ENCODE data around the gene SLIT1.

The SLIT1 gene

DNA sequence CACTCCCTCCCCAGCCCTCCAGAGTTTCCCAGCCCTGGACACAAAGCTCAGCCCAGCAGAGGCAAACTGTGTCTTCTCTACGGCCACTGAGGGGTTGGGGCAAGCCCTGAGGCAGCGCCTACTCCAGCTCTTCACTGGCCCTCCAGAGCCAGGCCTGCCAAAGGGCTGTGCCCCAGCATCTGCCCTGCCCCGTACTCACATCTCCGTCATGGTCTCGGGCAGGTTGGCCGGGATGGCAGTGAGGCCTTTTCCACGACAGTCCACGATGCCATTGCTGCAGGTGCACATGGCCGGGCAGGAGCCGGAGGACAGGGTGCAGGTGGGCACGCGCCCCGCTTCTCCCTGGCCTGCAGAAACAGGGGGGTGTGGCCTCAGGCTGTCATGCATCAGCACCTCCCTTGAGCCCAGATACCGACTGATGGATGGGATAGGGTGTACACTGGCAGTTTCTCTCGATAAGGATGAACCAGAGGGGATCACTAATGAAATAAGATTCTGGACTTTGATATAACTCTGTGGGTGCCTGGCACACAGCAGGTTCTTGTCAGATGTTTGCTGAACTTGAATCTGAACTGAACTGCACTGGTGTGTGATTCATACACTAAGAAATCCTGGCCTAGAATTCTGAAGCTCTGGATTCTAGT lies 125.2 kb downstream of the SLIT1 start:
- DNase-seq, result no peak

DNA sequence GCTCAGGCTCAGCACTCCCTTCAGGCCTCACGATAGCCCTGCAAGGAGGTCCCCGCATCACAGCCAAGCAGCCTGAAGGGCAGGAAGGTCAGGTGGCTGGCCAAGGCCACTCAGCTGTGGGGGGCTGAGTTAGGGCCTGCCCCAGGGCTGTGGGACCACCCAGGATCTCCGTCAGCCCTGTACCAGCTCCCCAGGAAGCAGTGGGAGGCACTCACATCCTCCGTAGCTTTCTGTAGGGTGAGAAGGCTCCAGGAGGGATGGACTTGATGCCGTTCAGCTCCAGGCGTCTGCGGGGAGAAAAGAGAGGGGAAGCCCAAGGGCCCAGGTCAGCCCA lies 125.9 kb downstream of the SLIT1 start:
- no peak for DNase-seq

DNA sequence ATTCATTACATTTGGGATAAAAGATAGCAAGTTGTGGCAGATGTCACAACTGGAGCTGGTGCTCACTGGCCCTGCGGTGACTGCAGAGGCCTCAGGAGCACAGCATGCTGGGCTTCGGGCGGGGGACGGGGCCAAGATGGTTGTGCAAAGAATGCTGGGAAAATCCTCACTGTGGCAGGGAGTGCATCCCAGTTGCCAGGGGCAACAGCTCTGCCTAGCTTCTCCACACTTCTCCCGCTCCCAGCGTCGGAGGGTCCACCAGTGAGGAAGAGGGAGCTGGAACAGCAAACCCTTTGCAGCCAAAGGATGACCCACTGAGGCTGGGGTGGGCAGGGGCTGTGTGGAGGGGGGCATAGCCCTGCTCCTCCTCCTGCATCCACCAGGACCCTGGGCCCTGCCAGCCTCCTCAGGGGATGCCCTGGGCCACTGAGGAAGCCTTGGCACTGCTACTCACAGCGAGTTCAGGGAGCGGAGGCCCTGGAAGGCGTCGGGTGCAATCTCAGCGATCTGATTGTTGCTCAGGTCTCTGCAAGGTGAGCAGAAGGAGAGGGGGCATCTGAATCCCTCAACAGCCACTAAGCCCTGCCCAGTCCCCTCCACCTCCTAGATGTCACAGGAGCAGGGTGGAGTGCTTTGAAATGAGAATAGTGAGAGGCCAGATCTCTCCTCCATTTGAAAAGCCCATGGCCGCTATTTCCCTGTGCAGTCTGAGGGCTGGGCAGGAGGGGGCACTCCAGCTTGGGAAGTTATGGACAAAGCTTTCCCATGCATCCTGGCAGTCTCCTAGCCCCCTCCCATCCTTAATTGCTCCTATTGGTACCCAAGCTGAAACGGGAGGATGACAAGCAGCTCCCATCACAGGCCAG lies 126.5 kb downstream of the SLIT1 start:
- DNase-seq, result no peak

DNA sequence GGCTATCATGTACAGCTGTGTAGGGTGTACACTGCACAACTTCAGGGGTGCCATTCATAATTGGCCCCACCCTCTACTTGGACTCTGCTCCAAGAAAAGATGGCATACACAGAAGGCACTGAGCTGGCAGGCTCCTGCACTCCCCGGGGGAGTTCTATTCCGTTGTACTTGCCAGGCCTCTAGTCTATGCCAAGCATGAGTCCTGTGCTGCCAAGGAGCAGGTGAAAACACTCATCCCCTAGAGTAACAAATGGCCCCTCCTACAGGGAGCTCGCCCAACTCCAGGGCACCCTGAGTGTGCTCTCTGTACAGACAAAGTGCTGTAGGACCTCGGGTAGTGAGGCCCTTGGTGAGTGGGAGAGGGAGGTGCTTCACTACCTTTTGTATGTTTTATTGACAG lies 127.2 kb downstream of the SLIT1 start:
- no peak for DNase-seq

DNA sequence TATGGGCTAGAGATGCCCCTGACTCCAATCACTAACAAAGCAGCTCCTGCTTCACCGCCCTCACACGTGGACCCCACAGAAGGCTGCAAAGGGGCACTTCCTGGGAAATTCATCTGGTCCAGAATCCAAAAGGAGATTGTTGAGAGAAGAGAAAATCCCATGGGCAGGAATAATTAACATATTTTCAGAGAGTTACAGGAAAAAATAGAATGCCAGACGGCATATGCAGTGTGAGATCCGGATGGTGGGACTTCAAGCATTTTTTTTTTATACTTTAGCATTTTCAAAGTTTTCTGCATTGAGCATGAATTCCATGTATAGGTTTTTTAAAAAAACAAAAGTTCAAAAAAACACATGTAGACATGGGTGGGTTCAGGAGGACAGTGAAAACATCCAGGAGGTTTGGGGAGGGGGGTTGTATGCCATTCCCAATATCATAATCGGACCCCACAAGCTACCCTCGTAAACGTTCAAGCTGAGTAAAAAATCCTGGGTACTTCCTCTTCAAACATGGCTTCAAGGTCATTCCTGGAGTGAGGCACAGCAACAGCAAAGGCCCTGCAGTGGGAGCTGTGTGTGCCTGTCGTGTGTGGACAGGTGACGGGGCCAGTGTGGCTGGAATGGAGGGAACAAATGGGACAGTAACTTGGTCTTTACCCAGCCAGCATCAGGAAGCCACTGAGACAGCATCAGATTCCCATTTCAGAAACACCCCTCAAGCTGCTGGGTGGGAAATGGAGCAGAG lies 128.1 kb downstream of the SLIT1 start:
- no peak for DNase-seq

DNA sequence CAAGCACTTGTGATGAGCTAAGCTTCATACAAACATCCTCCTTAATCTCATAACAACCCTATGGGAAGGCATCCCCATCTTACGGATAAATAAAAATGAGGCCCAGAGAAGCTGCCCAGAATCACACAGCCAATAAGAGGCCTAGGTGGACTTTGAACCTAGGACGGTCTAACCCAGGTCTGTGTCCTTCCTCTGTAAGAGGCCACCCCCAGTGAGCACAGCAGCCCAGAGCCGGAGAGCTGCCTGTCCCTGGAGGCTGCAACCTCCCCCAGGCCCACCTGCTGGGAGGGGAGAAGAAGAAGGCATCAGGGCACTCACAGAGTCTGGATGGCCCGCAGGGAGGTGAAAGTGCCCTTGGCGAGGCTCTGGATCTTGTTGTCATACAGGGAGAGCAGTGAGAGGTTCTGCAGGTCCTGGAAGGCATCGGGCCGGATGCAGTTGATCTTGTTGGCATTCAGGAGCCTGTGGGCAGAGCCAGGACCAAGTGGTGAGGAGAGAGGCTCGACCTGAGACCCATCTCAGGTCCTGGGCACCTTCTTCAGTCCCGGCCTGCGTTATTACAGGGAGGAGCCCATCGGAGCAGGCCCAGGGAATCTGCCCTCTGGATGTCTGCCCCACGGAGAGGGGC lies 129.6 kb downstream of the SLIT1 start:
- DNase-seq, result no peak

DNA sequence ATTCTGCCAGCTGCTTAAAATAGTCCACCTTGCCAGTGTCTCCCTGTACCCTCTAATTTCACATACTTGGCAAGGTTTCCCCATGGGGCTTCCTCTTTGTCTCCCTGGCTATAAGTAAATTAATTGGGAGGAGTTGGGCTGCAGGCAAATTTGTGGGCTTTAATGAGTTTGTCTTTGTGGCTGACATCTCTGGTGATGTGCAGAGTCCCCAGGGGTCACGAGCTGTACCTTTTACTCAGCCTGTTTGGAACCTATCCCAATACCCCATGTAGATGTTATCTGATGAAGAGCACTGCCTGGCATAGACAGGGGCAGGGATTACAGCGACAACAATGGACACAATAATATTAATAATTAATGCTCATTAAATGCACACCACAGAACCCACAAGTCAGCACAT lies 132.5 kb downstream of the SLIT1 start:
- no peak for DNase-seq

DNA sequence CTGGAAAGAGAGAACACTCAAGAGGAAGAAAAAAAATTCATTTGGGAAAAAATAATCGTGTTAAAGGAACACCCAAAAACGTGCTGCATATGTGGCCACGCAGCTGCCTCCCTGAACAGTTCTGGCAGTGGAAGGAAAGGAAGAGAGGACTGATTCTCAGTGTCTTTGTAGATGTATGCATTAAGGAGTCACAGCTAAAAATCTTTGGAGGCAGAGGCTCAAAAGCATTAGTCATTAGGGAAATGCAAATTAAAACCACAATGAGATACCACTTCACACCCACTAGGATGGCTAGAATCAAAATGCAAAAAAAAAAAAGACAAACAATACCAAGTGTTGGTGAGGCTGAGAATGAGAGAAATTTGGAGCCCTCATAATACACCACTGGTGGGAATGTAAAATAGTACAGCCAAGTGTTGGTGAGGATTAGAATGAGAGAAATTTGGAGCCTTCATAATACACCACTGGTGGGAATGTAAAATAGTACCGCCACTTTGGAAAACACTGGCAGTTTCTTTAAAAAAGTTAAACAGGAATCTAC lies 134.7 kb downstream of the SLIT1 start:
- no peak for DNase-seq

DNA sequence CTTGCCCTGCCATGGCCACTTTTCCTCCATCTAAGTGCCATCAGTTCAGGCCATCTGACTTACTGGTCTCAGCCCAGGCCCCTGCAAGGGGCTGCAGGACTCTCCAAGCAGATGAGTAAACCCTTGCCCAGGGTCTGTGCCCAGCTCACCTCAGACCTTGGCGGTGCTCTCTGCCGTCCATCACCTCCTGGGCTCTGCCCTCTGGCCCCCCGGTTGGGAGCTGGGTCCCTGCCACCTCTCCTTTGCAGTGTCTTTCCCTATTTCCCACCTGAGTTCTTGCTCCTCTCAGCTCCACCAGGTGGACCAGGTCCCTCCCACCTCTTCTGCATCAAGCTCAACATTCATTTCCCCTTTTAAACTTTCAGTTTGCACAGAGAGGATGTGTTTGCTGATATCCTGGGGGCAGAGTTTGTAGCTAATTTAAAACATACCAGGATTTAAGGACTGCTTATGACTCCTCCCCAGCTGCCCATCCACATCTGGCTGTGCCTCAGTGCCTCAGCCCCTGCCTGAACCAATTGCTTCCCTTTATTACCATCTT lies 135.5 kb downstream of the SLIT1 start:
- no peak for DNase-seq

DNA sequence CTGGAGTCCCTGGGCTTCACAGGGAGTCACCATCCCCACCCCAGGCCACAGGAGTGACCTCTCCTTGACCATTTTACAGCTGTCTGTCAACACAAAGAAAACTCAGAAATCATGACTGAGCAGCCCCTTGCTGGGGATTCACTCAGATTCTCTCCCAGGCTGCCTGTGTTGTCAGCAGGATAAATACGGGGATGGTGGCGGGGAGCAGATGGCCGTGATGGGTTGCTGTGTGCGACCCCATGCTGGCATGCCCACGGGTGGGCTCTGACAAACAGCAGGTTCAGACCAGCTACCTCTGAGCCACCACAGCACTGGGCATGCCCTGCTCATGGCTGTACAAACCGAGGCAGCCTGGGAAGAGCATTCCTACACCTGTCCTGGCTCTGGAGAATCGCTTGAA lies 136.1 kb downstream of the SLIT1 start:
- no peak for DNase-seq

DNA sequence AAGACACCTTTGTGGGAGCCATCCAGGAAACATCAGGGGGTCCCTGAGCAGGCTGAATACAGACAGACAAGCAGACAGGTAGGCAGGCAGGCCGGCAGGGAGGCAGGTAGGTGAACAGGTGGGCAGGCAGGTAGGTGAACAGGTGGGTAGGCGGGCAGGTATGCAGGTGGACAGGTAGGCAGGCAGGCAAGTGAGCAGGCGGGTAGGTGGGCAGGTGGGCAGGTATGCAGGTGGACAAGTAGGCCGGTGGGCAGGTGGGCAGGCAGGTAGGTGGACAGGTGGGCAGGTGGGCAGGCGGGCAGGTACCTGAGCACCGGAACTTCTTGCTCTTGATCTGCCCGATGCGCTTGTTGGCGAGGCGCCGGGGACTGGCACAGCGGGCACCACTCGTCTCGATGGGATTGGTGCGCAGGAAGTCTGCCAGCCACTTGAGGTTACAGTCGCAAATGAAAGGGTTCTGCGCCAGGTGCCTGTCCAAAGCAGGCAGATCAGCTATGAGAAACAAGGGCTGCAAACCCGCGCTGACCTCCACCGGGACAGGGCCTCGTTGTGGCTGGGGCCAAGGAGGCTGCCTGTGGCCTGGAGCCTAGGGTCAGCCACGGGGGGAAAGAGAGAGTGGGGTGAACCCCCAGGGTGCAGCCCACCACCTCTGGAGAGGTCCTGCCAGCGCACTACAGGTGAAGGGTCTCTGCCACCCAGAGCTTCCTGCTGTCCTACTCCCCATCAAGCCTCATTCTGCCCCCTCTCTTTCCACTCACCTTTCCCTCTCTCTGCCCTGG lies 136.9 kb downstream of the SLIT1 start:
- no peak for DNase-seq

DNA sequence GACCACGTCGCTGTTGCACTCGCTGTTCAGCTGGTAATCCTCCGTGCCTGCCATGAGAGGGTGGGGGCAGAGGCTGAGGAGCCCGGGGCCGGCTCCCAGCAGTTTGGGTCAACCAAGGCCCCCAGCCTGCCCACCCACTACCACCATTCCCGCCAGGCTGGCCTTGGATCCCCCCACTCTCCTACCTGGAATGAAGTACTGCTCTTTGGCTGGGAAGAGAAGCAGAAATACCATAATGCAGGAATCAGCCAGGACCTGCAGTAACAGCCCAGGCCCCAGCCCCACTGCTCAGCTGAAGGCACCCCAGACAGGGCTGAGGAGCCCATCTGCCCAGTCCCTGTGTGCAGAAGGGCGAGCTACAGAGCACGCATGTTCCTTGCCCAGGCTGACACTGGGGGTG lies 138.0 kb downstream of the SLIT1 start:
- no peak for DNase-seq

DNA sequence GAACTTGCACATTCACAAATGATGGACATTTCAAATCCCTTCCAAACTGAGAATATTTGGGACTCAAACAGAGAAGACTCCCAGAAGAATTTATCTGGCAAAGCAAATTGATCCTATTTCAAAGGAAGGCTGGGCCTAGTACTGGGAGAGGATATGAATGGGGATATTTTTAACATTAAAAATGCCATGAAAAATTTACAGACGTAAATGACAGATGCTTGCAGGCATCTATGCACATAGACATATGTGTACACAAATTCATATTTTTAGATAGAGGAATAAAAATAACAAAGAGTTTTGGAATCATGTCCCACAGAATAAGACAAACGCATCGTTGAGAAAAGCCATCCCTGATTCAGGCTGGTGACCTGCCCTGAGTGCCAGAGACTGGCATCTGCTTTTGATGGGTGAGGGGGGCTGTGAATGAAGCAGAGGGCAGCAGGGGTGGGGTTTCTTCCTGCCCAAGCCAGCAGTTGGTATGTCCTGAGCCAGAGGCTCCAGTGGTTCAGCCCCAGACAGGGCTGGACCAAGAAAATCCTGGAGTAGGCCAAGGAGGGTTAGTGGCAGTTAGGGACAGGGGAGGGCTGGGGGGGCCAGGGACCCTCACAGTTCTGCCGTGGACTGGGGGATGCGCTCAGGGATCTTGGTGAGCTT lies 138.5 kb downstream of the SLIT1 start:
- no peak for DNase-seq

DNA sequence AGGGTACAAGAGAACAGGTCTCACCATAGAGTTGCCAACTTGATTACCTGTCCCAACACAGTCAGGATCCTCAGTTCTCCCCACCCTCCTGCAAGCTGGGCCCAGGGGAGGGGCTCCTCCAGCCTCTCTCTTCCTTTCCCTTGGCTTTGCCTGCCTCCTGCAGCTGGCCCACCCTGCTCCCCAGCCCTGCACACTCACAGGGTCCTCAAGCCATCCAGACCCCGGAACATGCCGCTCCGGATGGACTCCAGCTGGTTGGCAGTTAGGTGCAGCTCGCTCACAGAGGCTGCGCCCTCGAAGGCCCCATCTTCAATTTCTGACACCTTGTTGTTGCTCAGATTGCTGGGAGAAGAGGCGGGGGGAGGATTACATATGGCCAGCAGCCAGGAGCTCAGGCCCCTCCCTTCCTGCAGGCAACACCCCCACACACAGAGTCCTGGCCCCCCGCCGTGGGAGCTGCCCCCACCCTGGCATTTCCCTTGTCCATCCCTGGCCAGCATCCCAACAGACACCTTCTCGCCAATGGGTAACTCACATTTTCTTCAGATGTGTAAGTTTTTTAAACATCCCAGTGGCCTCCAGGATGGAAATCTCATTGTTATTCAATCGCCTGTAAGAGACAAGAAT lies 139.2 kb downstream of the SLIT1 start:
- DNase-seq, result no peak

DNA sequence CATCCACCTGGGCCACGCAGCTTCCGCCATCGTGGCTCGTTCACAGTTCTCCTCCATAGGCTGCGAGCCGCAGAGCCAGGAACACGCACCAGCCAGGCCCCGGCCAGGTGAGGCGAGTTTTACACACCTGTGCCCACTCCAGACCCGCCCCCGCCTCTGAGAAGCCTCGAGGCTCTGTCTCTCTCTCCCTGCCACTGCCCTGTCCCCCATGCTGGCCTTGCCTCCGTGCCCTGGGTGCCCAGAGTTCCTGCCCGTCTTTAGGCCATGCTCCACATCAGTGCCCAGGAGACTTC lies 142.2 kb downstream of the SLIT1 start:
- no peak for DNase-seq

DNA sequence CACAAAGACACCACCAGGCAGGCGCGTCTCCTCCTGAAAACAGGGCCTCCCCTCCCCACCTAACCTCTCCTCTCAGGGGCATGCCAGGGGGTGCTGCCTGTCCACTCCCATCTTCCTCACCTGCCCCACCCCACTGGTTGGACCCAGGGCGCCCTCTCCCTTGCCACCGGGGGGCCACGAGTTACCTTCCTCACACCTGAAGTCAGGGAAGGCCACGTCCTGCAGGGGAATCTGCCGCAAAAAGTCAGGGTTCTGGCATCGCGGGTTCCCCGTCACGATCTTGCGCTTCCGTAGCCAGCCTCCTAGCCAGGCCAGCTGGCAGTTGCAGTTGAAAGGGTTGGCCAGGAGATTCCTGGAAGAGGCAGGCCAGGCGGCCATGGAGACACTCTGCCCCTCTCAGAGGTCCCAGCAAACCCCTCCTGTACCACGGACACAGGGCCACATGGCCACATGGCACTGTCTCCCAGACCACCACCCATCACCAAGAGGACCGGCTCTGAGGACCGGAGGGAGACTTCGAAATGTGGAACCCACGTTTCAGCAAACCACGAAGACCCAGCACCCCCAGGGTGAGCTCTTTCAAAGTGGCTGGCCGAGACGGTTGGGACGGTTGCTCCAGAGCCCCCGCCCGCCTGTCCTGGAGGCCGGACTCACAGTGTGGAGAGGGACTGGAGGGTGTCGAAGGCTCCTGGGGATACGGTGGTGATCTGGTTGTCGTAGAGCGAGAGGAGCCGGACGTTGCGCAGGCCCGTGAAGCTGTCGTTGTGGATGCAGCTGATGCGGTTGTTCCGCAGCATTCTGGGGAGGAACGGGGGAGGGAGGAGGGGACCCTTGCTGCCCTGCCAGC lies 142.8 kb downstream of the SLIT1 start:
- no peak for DNase-seq

DNA sequence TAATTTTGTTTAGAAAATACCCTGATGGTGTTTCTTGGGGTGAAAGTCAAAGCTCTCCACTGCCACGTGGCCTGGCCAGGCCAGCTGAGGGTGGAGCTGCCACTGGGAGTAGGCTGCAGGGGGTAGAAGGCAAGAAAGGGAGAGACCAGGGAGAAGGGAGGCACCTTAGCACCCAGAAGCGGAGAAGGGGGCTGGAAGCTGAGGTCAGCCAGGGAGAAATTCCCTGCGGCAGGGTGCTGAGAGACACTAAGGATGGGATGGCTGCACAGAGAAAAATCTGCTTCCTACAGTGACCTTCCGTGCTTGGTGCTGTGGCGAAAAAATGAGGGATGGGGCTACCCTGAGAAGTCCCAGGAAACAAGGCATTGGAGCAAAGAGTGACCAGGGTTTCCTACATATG lies 143.7 kb downstream of the SLIT1 start:
- no peak for DNase-seq

DNA sequence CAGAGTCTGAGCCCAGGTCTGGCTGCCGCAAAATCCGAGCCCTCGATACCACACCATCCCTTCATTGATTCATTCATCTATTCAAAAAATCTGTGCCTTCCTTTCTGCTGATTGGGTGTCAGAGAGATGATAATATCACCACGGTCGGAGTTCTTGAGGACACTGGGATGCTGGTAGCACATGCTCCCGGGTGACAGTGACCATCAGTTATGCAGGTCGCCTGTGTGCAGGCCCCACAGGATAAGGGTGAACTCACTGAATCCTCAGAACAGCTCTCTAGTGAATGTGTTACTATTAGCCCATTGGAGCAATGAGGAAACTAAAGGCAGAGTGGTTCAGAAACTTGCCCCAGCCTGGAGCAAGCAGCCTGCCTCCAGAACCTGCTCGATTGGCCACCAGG lies 145.1 kb downstream of the SLIT1 start:
- no peak for DNase-seq

DNA sequence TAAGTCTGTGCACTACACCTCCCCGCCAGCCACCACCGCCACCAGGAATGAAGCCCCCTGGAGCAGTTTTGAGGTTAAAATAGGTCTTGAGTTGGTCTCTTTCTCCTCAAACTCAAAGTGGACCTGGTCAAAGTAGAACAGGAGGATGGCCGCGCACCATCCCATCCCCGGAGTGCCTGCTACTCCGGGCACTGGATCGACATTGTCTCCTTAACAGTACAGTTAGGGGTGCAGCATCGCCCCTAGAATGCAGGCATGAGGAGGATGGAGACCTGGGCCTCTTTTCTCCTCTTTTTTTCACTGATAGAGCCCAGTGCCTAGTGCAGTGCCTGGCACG lies 145.5 kb downstream of the SLIT1 start:
- no peak for DNase-seq

DNA sequence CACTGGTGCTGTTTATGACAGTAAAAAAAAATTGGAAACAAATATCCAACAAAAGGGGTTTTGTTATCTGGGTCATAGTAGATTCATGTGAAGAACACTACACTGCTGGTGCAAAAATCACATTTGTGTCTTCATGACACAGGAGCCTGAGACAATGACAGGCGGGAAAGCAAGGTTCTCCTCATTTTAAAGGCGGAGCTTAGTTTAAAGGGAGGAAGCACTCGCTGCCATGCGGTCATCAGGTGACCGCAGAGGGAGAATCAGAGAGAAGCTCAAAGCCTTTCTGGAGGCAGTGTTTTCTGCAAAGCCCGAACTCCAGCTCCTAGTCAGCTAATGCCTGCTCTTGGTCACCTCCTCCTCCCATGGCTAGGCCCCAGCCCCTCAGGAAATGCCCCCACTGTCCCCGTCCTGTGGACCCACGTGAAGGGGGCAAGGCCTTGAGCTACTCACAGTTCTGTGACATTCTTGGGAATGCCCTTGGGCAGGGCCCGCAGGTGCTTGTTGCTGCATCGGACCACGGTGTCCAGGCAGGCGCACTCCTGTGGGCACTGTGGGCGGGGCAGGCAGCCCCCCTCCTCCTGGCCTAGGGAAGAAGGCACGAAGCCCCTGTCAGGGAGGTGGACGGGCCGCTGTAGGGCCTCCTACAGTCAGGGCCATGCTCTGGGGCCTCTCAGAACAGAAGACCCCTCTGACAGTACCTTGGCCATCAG lies 146.1 kb downstream of the SLIT1 start:
- no peak for DNase-seq

Data from EL (cell line).